GM18508 (cell line): Measurements from ENCODE around the gene AUTS2.

Experiments used
- ATAC-seq: cut with Tn5 transposase; IDR thresholded peaks from one replicate; pipeline ENCODE4 v1.9.1; 2021; ENCODE audit warnings: moderate number of reproducible peaks; ENCODE audit not compliant: insufficient read depth, unreplicated experiment

Gene AUTS2

DNA sequence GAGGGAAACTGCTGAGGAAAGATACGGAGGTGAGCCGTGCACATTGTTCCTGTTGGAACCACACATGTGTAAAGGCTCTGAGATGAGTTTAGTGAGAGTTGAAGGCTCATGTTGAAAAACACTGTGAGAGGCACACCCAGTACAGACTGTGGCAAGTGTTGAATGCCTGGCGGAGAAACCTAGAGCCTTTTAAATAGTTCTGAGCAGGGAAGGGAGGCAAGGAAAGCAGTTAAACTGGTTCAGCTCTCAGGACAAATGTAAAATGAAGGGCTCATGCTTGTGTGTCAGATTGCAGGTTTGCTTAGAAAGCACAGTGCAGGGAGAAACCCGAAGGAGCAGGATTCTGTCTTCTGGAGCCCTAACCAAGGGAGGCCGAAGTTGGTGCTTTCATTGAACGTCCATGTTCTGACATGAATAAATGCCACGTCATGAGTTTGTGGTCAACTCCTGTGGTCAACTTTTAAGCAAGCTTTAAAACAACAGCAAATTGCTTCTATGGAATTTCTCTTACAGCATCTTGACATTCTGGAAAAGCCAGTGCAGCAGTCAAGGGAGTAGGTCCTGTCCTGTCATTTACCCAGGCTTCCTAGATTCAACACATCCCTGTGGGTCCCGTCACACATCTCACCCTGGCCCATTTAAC, 882.8 kb downstream of the AUTS2 start:
- ATAC-seq: no peak

GRCh38 chr7:70481570-70482123, 883.4 kb downstream of the AUTS2 start:
- no peak for ATAC-seq

DNA sequence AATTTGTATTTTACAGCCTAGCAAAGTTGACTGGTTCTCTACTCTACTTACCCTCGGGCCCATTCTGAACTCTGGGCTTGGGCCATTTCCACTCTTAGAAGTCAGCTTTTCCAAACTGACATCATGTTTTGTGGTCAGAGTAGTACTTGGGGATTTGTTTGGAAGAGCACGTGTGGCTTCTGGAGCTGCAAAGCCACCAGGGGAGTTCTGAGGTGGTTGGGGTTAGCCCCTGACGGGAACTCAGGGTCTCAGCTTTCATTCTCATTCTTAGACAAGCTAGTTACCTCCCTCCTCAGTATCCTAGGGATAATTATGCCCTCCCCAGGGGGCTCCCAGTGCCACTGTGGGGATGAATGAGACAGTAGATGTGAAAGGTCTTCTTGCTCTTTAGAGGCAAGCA, 886.0 kb downstream of the AUTS2 start:
- ATAC-seq: no peak

GRCh38 chr7:70486977-70487376, 888.7 kb downstream of the AUTS2 start:
- no peak for ATAC-seq

- ATAC-seq: no peak
Measured at GRCh38 chr7:70487428-70487827, 889.2 kb downstream of the AUTS2 start.

DNA sequence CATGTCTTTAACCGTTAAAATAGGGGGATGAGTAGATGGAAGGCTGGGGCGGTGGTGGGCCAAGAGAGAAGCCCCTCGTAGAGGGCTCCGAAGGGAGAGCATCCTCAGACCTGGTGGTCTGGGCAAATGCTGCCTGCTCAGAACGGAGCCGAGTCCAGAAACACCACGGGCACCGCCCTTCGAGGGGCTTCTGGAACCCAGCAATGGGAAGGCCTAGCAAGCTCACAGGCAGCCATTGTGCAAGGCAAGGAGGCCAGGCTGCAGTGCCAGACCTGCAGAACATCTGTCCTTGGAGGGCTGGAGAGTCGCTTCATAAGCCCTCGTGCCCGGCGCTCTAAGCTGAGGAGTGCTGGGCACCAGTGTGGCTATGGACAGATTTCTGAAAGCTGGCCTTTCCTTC, 889.6 kb downstream of the AUTS2 start:
- ATAC-seq: no peak

GRCh38 chr7:70489813-70490212, 891.5 kb downstream of the AUTS2 start:
- ATAC-seq: no peak

DNA sequence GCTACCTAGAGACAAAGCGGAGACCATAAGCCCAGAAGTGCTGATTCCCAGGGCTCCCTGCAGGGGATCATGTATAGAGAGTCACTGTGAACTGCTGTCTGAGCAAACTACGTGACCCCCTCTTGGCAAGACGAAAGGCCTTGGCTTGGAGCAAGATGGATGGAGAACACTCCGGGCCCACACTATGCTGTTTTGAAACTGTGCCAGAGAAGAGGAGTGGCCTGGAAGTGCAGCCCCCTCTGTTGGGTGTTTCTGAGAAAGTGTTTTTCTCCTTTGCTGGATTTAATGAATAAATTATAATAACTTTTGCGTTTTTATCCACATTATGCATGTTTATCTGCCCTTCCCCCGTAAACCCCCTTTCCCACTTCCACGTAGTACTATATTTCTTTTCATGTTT, 894.4 kb downstream of the AUTS2 start:
- no peak for ATAC-seq

DNA sequence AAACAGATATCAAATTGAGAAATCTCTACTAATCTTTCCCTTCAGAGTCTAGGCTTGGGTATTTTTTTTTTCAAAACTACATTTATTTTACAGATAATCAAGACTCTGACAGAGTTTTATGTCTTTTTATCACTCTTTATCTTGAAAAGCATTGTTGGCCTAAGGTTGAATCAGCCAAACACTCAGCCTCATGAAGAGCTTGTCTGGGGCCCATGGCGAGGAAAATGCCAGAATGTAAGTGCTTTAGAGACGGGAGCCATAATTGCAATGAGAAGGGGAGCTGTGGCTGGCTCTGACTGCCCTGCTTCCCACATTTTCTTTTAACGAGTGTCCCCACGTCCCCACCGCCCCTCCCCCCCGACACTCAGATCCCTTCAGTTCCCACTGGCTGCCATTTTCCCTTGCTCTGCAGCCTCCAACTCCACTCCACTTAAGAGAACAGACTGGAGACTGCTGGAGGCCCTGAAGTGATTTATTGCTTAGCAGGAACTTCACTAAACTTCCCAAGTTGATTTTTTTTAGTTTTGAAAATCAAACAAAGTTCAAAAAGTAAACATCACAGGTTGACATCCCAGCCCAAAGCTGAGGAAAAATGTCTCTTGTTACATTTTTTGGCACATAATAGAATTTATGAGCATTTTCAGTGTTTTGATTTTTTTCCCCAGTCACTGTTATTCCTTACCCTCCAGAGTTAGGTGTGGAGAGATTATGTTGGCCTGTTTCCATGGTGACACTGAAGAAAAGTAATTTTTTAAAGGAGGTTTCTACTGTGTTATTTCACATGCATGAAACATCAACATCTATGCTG, 896.2 kb downstream of the AUTS2 start:
- no peak for ATAC-seq

DNA sequence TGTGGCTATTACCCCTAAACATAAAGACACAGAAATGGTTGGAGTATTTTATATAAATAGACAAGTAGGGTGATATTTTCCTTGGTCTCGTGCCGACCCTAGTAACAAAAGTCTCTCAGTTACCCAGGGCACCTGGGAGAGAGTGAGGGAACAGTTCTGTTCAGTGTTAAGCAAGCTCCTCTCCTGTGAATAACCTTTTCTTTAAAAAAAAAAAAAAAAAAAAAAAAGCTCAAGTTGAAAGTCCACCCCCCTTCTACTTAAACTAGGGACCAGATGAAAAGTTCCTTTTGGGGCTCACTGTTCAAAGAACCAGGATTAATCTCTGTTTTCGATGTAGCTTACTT, 896.7 kb downstream of the AUTS2 start:
- ATAC-seq: no peak

GRCh38 chr7:70497793-70498192, 899.5 kb downstream of the AUTS2 start:
- no peak for ATAC-seq

DNA sequence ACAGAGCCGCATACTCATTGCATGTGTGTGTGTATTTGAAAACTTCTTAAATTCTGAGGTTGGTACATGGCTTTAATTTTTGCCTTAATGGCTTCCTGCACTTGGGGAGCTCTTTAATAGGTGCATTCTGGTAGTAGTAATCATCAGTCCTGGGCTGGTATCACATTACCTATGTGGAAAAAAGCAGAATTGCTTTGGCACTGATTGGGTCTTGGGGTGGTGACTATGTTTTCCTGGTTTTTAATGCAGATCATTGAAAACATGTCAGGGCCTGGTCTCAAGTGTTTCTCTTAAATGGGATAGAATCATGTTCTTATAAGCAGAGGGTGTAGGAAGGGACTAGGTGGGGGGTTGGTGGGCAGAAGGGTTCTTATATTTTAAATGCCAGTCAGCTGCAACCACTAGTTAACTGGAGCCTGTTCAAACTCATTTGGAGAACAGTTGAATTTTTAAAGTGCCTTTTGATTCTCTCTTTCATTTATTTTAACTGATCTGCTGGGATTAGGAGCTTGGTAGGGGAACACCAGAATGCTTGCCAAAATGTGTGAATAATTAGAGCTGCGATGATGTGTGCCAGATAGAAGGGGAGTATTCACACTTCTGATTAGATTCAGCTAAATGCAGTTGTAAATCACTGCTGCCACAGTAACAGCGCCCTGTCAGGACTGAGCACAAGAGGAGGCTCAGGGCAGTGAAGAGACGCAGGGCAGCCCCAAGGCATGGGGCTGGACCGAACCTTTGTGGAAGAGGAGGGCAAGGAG, 900.1 kb downstream of the AUTS2 start:
- ATAC-seq: no peak

DNA sequence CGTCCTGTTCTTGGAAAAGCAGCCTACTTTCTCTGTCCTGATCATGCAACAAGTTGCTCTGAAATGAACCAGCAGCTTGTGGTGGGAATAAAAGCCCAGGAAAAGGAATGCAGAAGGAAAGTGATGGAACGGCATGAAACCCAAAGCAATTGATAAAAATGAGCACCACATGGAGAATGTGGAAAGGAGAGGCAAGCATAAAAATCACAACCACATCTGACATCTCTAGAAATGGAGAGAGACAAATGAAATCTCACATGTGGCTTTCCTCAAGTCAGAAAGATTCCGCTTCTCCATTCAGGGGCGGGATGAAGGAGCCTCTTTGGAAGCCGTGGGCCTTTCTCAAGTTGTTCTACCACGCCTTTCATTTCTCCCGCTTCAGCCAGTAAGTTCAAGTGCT, 902.0 kb downstream of the AUTS2 start:
- no peak for ATAC-seq

GRCh38 chr7:70502117-70502863, 904.0 kb downstream of the AUTS2 start:
- ATAC-seq: no peak

GRCh38 chr7:70504254-70504653, 906.0 kb downstream of the AUTS2 start:
- ATAC-seq: no peak

GRCh38 chr7:70505468-70505867, 907.2 kb downstream of the AUTS2 start:
- ATAC-seq: no peak

DNA sequence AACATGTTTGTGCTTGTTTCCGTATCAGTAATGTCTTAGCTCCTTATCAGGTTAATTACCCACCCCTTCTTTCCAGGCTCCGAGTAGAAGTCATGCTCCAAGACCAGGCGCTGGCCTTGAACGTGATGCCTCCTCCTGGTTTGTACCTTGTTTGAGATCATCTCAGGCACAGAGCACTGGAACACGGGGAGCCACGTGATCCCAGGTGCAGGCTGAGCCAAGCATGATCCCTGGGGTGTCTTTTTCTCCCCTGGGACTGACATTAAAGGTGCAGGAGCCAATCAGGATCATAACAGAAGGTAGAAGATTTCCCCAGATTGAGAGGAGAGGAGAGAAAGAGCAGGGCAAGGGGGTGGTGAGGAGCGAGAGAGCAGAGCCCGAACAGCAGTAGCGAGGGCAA, 907.6 kb downstream of the AUTS2 start:
- no peak for ATAC-seq

- no peak for ATAC-seq
Measured at GRCh38 chr7:70506434-70506833, 908.2 kb downstream of the AUTS2 start.

- no peak for ATAC-seq
Measured at GRCh38 chr7:70512144-70512543, 913.9 kb downstream of the AUTS2 start.

DNA sequence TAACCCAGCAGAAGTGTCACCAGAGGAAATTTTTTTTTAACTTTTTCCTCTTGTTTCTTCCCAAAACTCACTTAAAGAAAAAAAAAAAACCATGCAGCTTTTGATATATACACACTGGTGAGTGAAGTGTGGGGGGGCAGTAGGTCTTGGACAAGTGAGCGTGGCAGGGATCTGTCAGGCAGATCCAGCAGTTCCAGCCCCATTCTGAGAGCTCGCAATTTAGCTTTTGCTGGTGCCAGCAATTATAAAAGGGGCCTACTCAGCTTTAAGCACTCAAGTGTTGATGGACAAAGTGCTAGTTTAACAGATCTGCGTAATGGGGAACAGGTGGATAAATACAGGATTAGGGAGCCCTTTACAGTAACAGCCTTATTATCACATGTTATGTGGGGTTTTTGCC, 914.5 kb downstream of the AUTS2 start:
- no peak for ATAC-seq
